Panc1 (cell line): ENCODE measurements around the gene RPH3AL. TPM values are rescaled to one million over a fixed set of nuclear protein-coding genes. Genes with fewer than 3 reads are reported as not detected.

ENCODE experiments used
- ATAC-seq: fragments of 200-7000 bp; cut with Tn5 transposase; 2 replicates; pipeline ENCODE4 v1.9.1; 2020; ENCODE audit warnings: mild to moderate bottlenecking, moderate library complexity
- BruUV-seq: library from RNA; stranded (reverse); fragments of 400-500 nt; replicated peaks from 2 replicates; lab custom pipeline; 2021; lab: Mats Ljungman, UMichigan
- CTCF ChIA-PET: fragments of 300-600 bp; sonication (Branson Sonifier 250); formaldehyde crosslinking; loops from one replicate; lab custom pipeline; 2022; ENCODE audit warnings: antibody characterized with exemption; lab: Charles Lee
- POLR2A ChIA-PET: fragments of 300-600 bp; sonication (Branson Sonifier 250); formaldehyde crosslinking; loops from one replicate; lab custom pipeline; 2022; ENCODE audit warnings: antibody characterized with exemption; lab: Charles Lee
- DNase-seq: peaks from one replicate; pipeline ENCODE4 v3.0.0-alpha.2; 2010; ENCODE audit warnings: low read depth, low spot score
- H3K27ac ChIP-seq: 2 replicates; pipeline ENCODE4 v1.5.1; 2011; ENCODE audit warnings: mild to moderate bottlenecking, low read length, inconsistent platforms
- H3K27me3 ChIP-seq: fragments of 200-500 bp; sonication (Bioruptor generic); 2 replicates; pipeline ENCODE4 v1.6.0; 2014; ENCODE audit warnings: low read length, inconsistent platforms; ENCODE audit not compliant: control insufficient read depth, insufficient read depth
- H3K36me3 ChIP-seq: fragments of 200-500 bp; sonication (Bioruptor generic); 2 replicates; pipeline ENCODE4 v1.5.1; 2014; ENCODE audit warnings: inconsistent platforms, mild to moderate bottlenecking, low read length, moderate library complexity; ENCODE audit not compliant: control insufficient read depth, insufficient read depth
- H3K4me1 ChIP-seq: 2 replicates; pipeline ENCODE4 v1.5.1; 2011; ENCODE audit warnings: inconsistent platforms, mild to moderate bottlenecking, low read length, moderate library complexity; ENCODE audit not compliant: control insufficient read depth, insufficient read depth
- H3K4me3 ChIP-seq, 2 experiments: 2 replicates each; pipeline ENCODE4 v1.5.1; 2011 to 2012; ENCODE audit warnings: low read depth in 2 of 2, low read length in 2 of 2, mild to moderate bottlenecking in 2 of 2, inconsistent platforms in 1 of 2, moderate library complexity in 1 of 2
- H3K9me3 ChIP-seq: fragments of 200-500 bp; sonication (Bioruptor generic); 2 replicates; pipeline ENCODE4 v1.5.1; 2014; ENCODE audit warnings: low read depth, mild to moderate bottlenecking, inconsistent platforms, low read length, moderate library complexity; ENCODE audit not compliant: control insufficient read depth, insufficient read depth
- CTCF ChIP-seq: fragments of 450-650 bp; IDR thresholded peaks from 2 replicates; pipeline ENCODE4 v1.5.1; 2017; ENCODE audit warnings: mild to moderate bottlenecking
- POLR2AphosphoS5 ChIP-seq: IDR thresholded peaks from 2 replicates; pipeline ENCODE4 v1.6.1; 2012; ENCODE audit warnings: mild to moderate bottlenecking, low read depth, low read length, moderate library complexity
- REST ChIP-seq, 2 experiments: IDR thresholded peaks; 2 replicates each; pipeline ENCODE4 v1.6.1; 2011 to 2012; ENCODE audit warnings: low read depth in 2 of 2, control low read depth in 1 of 2, low read length in 1 of 2, mild to moderate bottlenecking in 1 of 2, moderate library complexity in 1 of 2; ENCODE audit not compliant: insufficient read depth in 1 of 2
- SIN3A ChIP-seq: IDR thresholded peaks from 2 replicates; pipeline ENCODE4 v1.6.1; 2012; ENCODE audit warnings: low read depth, mild to moderate bottlenecking, low read length, moderate library complexity, borderline replicate concordance; ENCODE audit not compliant: insufficient read depth
- TCF7L2 ChIP-seq: IDR thresholded peaks from 2 replicates; pipeline ENCODE4 v1.6.1; 2011; ENCODE audit warnings: mild to moderate bottlenecking, low read depth, low read length, inconsistent platforms
- in situ Hi-C: cut with HindIII; loops from 2 replicates; pipeline ENCODE4 v1.10.0; 2016; ENCODE audit warnings: low sequenced_read_pairs, low pct_unique_long_range_greater_than_20kb
- intact Hi-C: fragments of 100-400 bp; cut with micrococcal nuclease; formaldehyde crosslinking; loops from one replicate; pipeline ENCODE4 v1.10.0; 2022; ENCODE audit not compliant: unreplicated experiment
- total RNA-seq: library from RNA; stranded (reverse); gene quantifications from one replicate; pipeline ENCODE4 v1.2.1, GENCODE V29; 2021; ENCODE audit not compliant: unreplicated experiment

RPH3AL gene
- total RNA-seq, 1 experiment from 2014 or later = 2.2 TPM

- Histone ChIP-seq H3K4me1 (no peaks in the 10 kb centered on the region), H3K27ac (no peak overlapping the region), H3K36me3 (no peaks in the 10 kb centered on the region; the same call in 1 of the 2 replicates), H3K4me3 (peak overlapping the region in 1 of 2 experiments; percentile 28; a peak in 1 of 4 replicates), H3K27me3 (no peaks in the 10 kb centered on the region), H3K9me3 (no peaks in the 10 kb centered on the region)
- POLR2A ChIA-PET = no interaction called here
- intact Hi-C loops = no loop called here
- no TSS peak for BruUV-seq
- TF ChIP-seq POLR2AphosphoS5 = no peak
- TF ChIP-seq TCF7L2 = no peak
- TF ChIP-seq CTCF = no peak
- TF ChIP-seq SIN3A = no peak
- no peak for TF ChIP-seq REST (IDR thresholded peaks at IDR 0.05; ENCODE audit: insufficient read depth in 1 of 2, low read depth in 2 of 2, low read length in 1 of 2)
- CTCF ChIA-PET = no interaction called here
- no peak; the same call in 1 of the 2 replicates for ATAC-seq
- in situ Hi-C loops = no loop called here
- no peak for DNase-seq
Observed at GRCh38 chr17:179781-180380, 172.7 kb downstream of the RPH3AL start.

- CTCF ChIA-PET = interaction anchor here (0.6 kb wide), 1 partner anchor 69 kb away, joined by 5 read pairs; no protein-coding TSS in a partner anchor
- no peak for ATAC-seq
Observed at GRCh38 chr17:179066-179432, 173.6 kb downstream of the RPH3AL start.

More at GRCh38 chr17:179066-179432, 173.6 kb downstream of the RPH3AL start:
- BruUV-seq = no TSS peak
- no peaks in the 10 kb centered on the region for H3K9me3 ChIP-seq
- H3K27ac ChIP-seq = no peak overlapping the region
- no peaks in the 10 kb centered on the region for H3K27me3 ChIP-seq
- in situ Hi-C loops (no loop called here), intact Hi-C loops (no loop called here)
- POLR2A ChIA-PET = no interaction called here
- no peak overlapping the region for H3K4me3 ChIP-seq
- DNase-seq = no peak
- TF ChIP-seq REST (IDR thresholded peaks at IDR 0.05; ENCODE audit: insufficient read depth in 1 of 2, low read depth in 2 of 2, low read length in 1 of 2) = no peak
- no peak for TF ChIP-seq TCF7L2
- no peak for TF ChIP-seq POLR2AphosphoS5
- TF ChIP-seq SIN3A = no peak
- TF ChIP-seq CTCF = no peak
- H3K36me3 ChIP-seq = no peaks in the 10 kb centered on the region; the same call in 1 of the 2 replicates
- H3K4me1 ChIP-seq = no peaks in the 10 kb centered on the region
